SK-N-SH treated with all-trans-retinoic acid at 6 μM for 48 hours (cell line): Measurements from ENCODE around the gene PYDC2.

Experiments
- ATAC-seq: fragments of 200-7000 bp; cut with Tn5 transposase; 3 replicates; pipeline ENCODE4 v1.9.1; 2020; ENCODE audit warnings: mild to moderate bottlenecking, moderate library complexity
- ARNTL ChIP-seq: fragments of 450-650 bp; formaldehyde crosslinking; IDR thresholded peaks from 2 replicates; pipeline ENCODE4 v1.5.0; 2020; ENCODE audit warnings: low read depth, mild to moderate bottlenecking, moderate library complexity, borderline replicate concordance
- BACH2 ChIP-seq: fragments of 250-450 bp; sonication (Bioruptor Pico); IDR thresholded peaks from 2 replicates; pipeline ENCODE4 v1.9.0; 2021; ENCODE audit warnings: mild to moderate bottlenecking, borderline replicate concordance
- CREB5 ChIP-seq: fragments of 250-450 bp; sonication (Bioruptor Pico); IDR thresholded peaks from 2 replicates; pipeline ENCODE4 v1.5.1; 2020; ENCODE audit warnings: low read depth, mild to moderate bottlenecking, moderate library complexity
- CSDC2 ChIP-seq: fragments of 250-450 bp; sonication (Bioruptor Pico); IDR thresholded peaks from 2 replicates; pipeline ENCODE4 v1.5.0; 2020; ENCODE audit warnings: mild to moderate bottlenecking, moderate library complexity
- ESRRG ChIP-seq: fragments of 250-450 bp; sonication (Bioruptor Pico); IDR thresholded peaks from 2 replicates; pipeline ENCODE4 v1.6.1; 2021; ENCODE audit warnings: mild to moderate bottlenecking
- GLIS3 ChIP-seq: fragments of 250-450 bp; sonication (Bioruptor Pico); IDR thresholded peaks from 2 replicates; pipeline ENCODE4 v1.5.0; 2020; ENCODE audit warnings: mild to moderate bottlenecking, moderate library complexity
- ISL1 ChIP-seq: fragments of 250-450 bp; sonication (Bioruptor Pico); IDR thresholded peaks from 2 replicates; pipeline ENCODE4 v2.1.2; 2022; ENCODE audit warnings: mild to moderate bottlenecking, moderate library complexity
- OSR1 ChIP-seq: fragments of 250-450 bp; sonication (Bioruptor Pico); IDR thresholded peaks from 2 replicates; pipeline ENCODE4 v1.8.0; 2022; ENCODE audit warnings: moderate library complexity, mild to moderate bottlenecking, inconsistent platforms
- POU6F1 ChIP-seq: fragments of 250-450 bp; sonication (Bioruptor Pico); IDR thresholded peaks from 2 replicates; pipeline ENCODE4 v1.8.0; 2021; ENCODE audit warnings: low read depth, mild to moderate bottlenecking, moderate library complexity, borderline replicate concordance
- PPARA ChIP-seq: fragments of 250-450 bp; sonication (Bioruptor Pico); IDR thresholded peaks from 2 replicates; pipeline ENCODE4 v1.5.0; 2020; ENCODE audit warnings: mild to moderate bottlenecking, borderline replicate concordance
- RARB ChIP-seq: fragments of 250-450 bp; sonication (Bioruptor Pico); IDR thresholded peaks from 2 replicates; pipeline ENCODE4 v1.8.0; 2021; ENCODE audit warnings: mild to moderate bottlenecking, moderate library complexity
- SNAI2 ChIP-seq: fragments of 250-450 bp; sonication (Bioruptor Pico); IDR thresholded peaks from 2 replicates; pipeline ENCODE4 v1.5.0; 2020; ENCODE audit warnings: mild to moderate bottlenecking, moderate library complexity
- TOX ChIP-seq: fragments of 250-450 bp; sonication (Bioruptor Pico); IDR thresholded peaks from 2 replicates; pipeline ENCODE4 v1.8.0; 2021; ENCODE audit warnings: mild to moderate bottlenecking, moderate library complexity, borderline replicate concordance
- TSHZ2 ChIP-seq: fragments of 250-450 bp; sonication (Bioruptor Pico); IDR thresholded peaks from 2 replicates; pipeline ENCODE4 v1.5.0; 2020; ENCODE audit warnings: mild to moderate bottlenecking, moderate library complexity
- ZC3H10 ChIP-seq: fragments of 250-450 bp; sonication (Bioruptor Pico); IDR thresholded peaks from 2 replicates; pipeline ENCODE4 v1.5.1; 2021; ENCODE audit warnings: mild to moderate bottlenecking, moderate library complexity
- ZNF565 ChIP-seq: fragments of 450-650 bp; formaldehyde crosslinking; conservative IDR thresholded peaks from 2 replicates; pipeline ENCODE4 v1.5.0; 2020; ENCODE audit warnings: low read depth, mild to moderate bottlenecking, moderate library complexity
- ZNF70 ChIP-seq: fragments of 450-650 bp; formaldehyde crosslinking; IDR thresholded peaks from 2 replicates; pipeline ENCODE4 v1.5.0; 2020; ENCODE audit warnings: mild to moderate bottlenecking, moderate library complexity
- ZNF8 ChIP-seq: fragments of 450-650 bp; formaldehyde crosslinking; IDR thresholded peaks from 2 replicates; pipeline ENCODE4 v1.5.0; 2020; ENCODE audit warnings: mild to moderate bottlenecking, moderate library complexity
- TF ChIP-seq, protein P1 (sequence below): fragments of 250-450 bp; sonication (Bioruptor Pico); IDR thresholded peaks from 2 replicates; pipeline ENCODE4 v1.5.1; 2021; ENCODE audit warnings: mild to moderate bottlenecking, moderate library complexity

PYDC2 gene

DNA sequence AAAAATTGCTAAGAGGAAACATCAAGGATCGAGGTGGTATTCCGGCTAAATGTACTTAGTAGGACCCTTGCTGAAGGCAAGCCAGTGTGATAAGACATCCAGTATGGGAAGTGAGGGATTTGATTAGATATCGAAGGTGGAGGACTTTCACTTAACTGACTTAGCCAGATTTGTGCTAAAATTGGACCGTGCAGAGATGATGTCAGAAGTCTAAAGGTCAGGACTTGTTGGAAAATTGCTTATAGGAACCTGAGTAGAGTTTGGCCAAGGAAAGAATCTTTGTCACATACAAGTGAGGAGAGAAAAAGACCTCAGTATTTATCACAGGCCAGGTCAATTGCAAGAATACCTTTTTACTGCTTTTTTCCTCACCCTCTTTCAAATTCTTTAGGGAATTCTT, 30.9 kb upstream of the PYDC2 start:
- no peak for ATAC-seq
- TF ChIP-seq ZNF8 (CRISPR knock-in tag) (no peak), GLIS3 (no peak), ARNTL (CRISPR knock-in tag) (no peak), ZNF70 (no peak), ZNF565 (CRISPR knock-in tag) (no peak), SNAI2 (no peak), OSR1 (CRISPR knock-in tag) (no peak)

DNA sequence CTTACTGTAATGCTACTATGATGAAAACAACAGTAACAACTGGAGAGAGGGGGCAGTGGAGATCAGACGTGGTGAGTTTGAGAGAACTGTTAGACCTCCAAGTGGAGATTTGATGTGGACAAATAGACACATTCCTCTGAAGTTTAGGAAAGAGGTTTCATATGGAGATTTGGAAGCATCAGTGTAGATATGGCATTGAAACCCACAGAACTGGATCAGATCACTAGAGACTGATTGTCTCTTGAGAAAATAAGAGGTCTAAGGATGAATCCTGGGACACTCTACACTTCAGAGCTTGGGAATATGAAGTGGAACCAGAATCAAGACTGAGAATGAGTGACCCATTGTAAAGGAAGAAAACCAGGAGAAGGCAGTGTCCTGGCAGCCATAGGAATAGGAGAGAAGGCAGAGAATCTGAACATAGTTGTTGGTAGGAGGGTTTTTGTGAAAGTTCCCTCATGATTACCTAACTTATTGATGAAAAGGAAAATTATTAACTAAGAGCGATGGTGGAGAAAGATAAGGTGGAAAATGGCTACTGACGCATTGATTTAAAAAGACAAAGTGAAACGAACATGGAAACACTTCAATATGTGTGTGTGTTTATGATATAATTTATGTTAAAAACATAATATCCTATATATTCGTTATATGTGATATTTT, 29.7 kb upstream of the PYDC2 start:
- no peak for ATAC-seq

GRCh38 chr3:191432162-191432561, 28.8 kb upstream of the PYDC2 start:
- no peak for ATAC-seq
- TF ChIP-seq, protein P1, sequence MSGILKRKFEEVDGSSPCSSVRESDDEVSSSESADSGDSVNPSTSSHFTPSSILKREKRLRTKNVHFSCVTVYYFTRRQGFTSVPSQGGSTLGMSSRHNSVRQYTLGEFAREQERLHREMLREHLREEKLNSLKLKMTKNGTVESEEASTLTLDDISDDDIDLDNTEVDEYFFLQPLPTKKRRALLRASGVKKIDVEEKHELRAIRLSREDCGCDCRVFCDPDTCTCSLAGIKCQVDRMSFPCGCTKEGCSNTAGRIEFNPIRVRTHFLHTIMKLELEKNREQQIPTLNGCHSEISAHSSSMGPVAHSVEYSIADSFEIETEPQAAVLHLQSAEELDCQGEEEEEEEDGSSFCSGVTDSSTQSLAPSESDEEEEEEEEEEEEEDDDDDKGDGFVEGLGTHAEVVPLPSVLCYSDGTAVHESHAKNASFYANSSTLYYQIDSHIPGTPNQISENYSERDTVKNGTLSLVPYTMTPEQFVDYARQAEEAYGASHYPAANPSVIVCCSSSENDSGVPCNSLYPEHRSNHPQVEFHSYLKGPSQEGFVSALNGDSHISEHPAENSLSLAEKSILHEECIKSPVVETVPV: no peak
- TF ChIP-seq POU6F1 (CRISPR knock-in tag): no peak
- TF ChIP-seq ARNTL (CRISPR knock-in tag): no peak
- no peak for TF ChIP-seq TOX (CRISPR knock-in tag)
- no peak for TF ChIP-seq PPARA
- no peak for TF ChIP-seq BACH2 (CRISPR knock-in tag)
- no peak for TF ChIP-seq ZNF8 (CRISPR knock-in tag)
- no peak for TF ChIP-seq ZNF565 (CRISPR knock-in tag)
- TF ChIP-seq TSHZ2: no peak
- TF ChIP-seq ISL1 (CRISPR knock-in tag): no peak
- TF ChIP-seq ZC3H10: no peak

More for the DNA sequence above, 29.7 kb upstream of the PYDC2 start:
- no peak for TF ChIP-seq SNAI2
- TF ChIP-seq TSHZ2: no peak
- no peak for TF ChIP-seq ZNF8 (CRISPR knock-in tag)
- TF ChIP-seq ARNTL (CRISPR knock-in tag): no peak
- no peak for TF ChIP-seq OSR1 (CRISPR knock-in tag)
- TF ChIP-seq ESRRG: no peak
- no peak for TF ChIP-seq ZNF565 (CRISPR knock-in tag)
- TF ChIP-seq POU6F1 (CRISPR knock-in tag): no peak
- no peak for TF ChIP-seq CREB5 (CRISPR knock-in tag)
- TF ChIP-seq RARB (CRISPR knock-in tag): no peak
- no peak for TF ChIP-seq CSDC2 (CRISPR knock-in tag)
- no peak for TF ChIP-seq GLIS3
